Psoas muscle (tissue), 8 donors: ENCODE measurements around the gene NOX5. TPM values are rescaled to one million over a fixed set of nuclear protein-coding genes. Genes with fewer than 3 reads are reported as not detected.

Experiments
- ATAC-seq, 4 donors: fragments of 200-7000 bp; cut with Tn5 transposase; one replicate each; pipeline ENCODE4 v1.9.1; 2020; ENCODE audit warnings: moderate library complexity in 3 of 4, mild to moderate bottlenecking in 2 of 4
- DNase-seq, 2 donors: peaks; one replicate each; pipeline ENCODE4 v3.0.0-alpha.2; 2020
- H3K27ac ChIP-seq: fragments of 200-600 bp; one replicate; pipeline ENCODE4 v1.8.0; 2022
- H3K27me3 ChIP-seq, 3 donors: fragments of 200-600 bp in 1 of 3; one replicate each; pipeline versions ENCODE4 v1.6.1 to v1.8.0; 2013 to 2022; ENCODE audit warnings: low read length in 2 of 3, mild to moderate bottlenecking in 2 of 3, moderate library complexity in 1 of 3; ENCODE audit not compliant: insufficient read depth in 3 of 3
- H3K36me3 ChIP-seq, 2 donors: fragments of 200-600 bp in 1 of 2; one replicate each; pipeline versions ENCODE4 v1.6.1 to v1.8.0; 2013 to 2022; ENCODE audit warnings: low read depth in 1 of 2, mild to moderate bottlenecking in 1 of 2, moderate library complexity in 1 of 2; ENCODE audit not compliant: insufficient read depth in 1 of 2
- H3K4me1 ChIP-seq: fragments of 200-600 bp; one replicate; pipeline ENCODE4 v1.8.0; 2022
- H3K4me3 ChIP-seq: fragments of 200-600 bp; one replicate; pipeline ENCODE4 v1.8.0; 2022; ENCODE audit warnings: mild to moderate bottlenecking
- H3K9me3 ChIP-seq: fragments of 200-600 bp; one replicate; pipeline ENCODE4 v1.8.0; 2022
- WGBS, 3 donors: extraction: QIAGEN DNeasy Blood & Tissue Kit; methylation state at CpG; one replicate each; pipeline versions ENCODE4 v1.1.6 to v1.1.7; 2013; 5-methylcytosine and 5-hydroxymethylcytosine counted together
- intact Hi-C, 2 donors: fragments of 100-400 bp; cut with DNase I; formaldehyde crosslinking; loops; one replicate each; pipeline versions ENCODE4 v1.11.0 to v1.14.2; 2022
- polyA plus RNA-seq, 3 donors: library from polyadenylated mRNA; stranded (reverse); fragments of 200-250 nt; gene quantifications; one replicate each; pipeline ENCODE4 v1.2.3, GENCODE V29; 2013
- total RNA-seq, 4 donors: library from RNA; stranded (reverse); fragmentation: NEBNext Ultra II Directional in 2 of 4; extraction: Animal tissue kit (Norgen Biotek cat#: 25700) in 2 of 4; gene quantifications; one replicate each; pipeline versions ENCODE4 v1.2.1 to v1.2.4, GENCODE V29; 2021 to 2023
- TF ChIP-seq, protein P1 (sequence below): fragments of 200-600 bp; IDR thresholded peaks from one replicate; pipeline ENCODE4 v1.8.0; 2022; ENCODE audit warnings: antibody characterized with exemption
- donor health status: healthy with polysubstance abuse.
- donor health status: DM: no; HTN: no; CAD: no; lungs with moderate emphysema.
- donor health status: Bipolar disorder and iron deficiency.
- donor health status: healthy.
- donor health status: DM: yes; HTN: yes; CAD: no.
- donor health status: DM: no; HTN: no; CAD: no.
- donor health status: DM: no; HTN: no; CAD: no.
- donor health status: DM: yes; HTN: yes; CAD: no.

Gene NOX5
- total and polyA plus RNA-seq, 7 donors: 0.03 to 0.13 (median 0.04) TPM; not detected in 3

DNA sequence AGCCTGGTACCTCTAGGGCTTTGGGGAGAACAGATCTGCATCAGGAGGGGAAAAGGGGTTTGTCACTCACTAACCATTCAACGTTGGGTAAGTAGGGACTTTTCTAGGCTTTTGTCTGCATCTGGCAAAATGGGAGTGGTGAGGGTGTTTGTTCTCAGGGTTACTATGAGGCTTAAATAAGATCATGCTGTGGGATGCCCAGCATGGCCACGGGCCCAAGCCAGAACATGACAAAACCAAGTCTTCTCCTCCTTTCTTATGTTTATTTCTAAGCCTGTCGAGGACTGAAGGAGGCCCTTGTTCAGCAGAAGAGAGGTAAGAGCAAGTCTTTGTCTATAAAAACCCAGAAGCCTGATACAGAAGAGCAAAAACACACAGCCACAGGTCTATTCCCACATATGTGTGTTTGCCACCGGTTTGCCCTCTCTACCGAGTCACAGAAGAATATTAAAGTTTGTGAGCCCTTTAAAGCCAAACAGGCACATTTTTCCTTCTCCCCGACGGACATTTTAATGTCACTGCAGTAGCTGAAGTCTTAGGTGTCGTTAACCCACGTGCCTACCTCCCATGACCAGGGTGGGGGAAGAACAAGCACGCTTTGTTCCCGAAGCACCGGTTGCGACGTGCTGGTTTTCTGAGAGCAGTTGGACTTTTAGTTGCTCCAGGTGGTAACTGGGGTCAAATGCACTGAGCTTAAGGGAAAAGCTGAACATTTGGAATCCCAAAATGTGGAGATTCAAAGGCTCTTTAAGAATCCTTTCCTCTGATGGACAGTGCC lies 72.1 kb downstream of the NOX5 start:
- no peak for DNase-seq
- intact Hi-C loops: no loop called here
- no peak overlapping the region for H3K27ac ChIP-seq
- peaks cover 19% of the 10 kb centered on the region for H3K4me1 ChIP-seq
- no peaks in the 10 kb centered on the region for H3K27me3 ChIP-seq
- H3K36me3 ChIP-seq: no peaks in the 10 kb centered on the region
- H3K4me3 ChIP-seq: no peak overlapping the region
- H3K9me3 ChIP-seq: no peaks in the 10 kb centered on the region
- 71 to 81% (median 75%) methylated on average over 14 of the region's 14 CpGs for WGBS, 3 donors
- TF ChIP-seq, protein P1, sequence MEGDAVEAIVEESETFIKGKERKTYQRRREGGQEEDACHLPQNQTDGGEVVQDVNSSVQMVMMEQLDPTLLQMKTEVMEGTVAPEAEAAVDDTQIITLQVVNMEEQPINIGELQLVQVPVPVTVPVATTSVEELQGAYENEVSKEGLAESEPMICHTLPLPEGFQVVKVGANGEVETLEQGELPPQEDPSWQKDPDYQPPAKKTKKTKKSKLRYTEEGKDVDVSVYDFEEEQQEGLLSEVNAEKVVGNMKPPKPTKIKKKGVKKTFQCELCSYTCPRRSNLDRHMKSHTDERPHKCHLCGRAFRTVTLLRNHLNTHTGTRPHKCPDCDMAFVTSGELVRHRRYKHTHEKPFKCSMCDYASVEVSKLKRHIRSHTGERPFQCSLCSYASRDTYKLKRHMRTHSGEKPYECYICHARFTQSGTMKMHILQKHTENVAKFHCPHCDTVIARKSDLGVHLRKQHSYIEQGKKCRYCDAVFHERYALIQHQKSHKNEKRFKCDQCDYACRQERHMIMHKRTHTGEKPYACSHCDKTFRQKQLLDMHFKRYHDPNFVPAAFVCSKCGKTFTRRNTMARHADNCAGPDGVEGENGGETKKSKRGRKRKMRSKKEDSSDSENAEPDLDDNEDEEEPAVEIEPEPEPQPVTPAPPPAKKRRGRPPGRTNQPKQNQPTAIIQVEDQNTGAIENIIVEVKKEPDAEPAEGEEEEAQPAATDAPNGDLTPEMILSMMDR: no peak
- no peak for ATAC-seq

DNA sequence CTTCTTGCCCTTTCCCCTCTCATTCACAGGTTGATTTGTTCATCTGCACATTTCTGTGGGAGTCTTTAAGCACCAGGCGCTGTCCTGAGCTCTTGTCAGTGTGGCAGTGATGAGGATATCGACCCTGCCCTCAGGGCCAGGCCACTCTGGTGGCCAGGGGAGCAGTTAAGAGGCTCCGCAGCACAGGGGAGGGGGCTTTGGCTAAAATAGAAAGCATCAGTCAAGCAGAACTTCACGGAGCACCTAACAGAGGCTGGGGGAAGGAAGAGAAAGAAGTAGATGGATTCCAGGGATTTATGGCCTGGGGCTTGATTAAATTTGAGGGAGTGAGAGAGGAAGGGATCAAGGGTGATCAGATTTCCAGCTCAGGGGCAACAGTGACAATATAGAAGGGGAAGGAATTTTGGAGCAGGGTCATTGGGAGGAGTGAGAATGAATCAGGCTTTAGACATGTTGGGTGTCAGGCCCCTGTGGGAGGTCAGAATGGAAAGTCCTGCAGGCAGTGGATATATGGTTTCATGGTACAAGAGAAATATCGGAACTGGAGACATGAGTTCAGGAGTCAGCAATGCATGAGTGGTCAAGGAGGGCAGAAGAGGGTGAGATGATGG lies 73.0 kb downstream of the NOX5 start:
- no peaks in the 10 kb centered on the region for H3K9me3 ChIP-seq
- DNase-seq: no peak
- TF ChIP-seq, protein P1: no peak
- H3K4me3 ChIP-seq: no peak overlapping the region
- ATAC-seq: no peak
- intact Hi-C loops: no loop called here
- H3K36me3 ChIP-seq: no peaks in the 10 kb centered on the region
- H3K27me3 ChIP-seq: no peaks in the 10 kb centered on the region
- no peak overlapping the region for H3K27ac ChIP-seq
- H3K4me1 ChIP-seq: peaks cover 11% of the 10 kb centered on the region
- WGBS, 3 donors: 93 to 94% (median 94%) methylated on average over 5 of the region's 5 CpGs

GRCh38 chr15:69088300-69088965 lies 73.9 kb downstream of the NOX5 start:
- no peaks in the 10 kb centered on the region for H3K9me3 ChIP-seq
- peaks cover 5% of the 10 kb centered on the region for H3K4me1 ChIP-seq
- TF ChIP-seq, protein P1: no peak
- H3K27ac ChIP-seq: no peak overlapping the region
- intact Hi-C loops: no loop called here
- no peaks in the 10 kb centered on the region for H3K27me3 ChIP-seq
- ATAC-seq (no peak), DNase-seq (no peak)
- no peak overlapping the region for H3K4me3 ChIP-seq
- whole genome bisulfite sequencing, 3 donors: 65 to 73% (median 68%) methylated on average over 10 of the region's 10 CpGs
- no peaks in the 10 kb centered on the region for H3K36me3 ChIP-seq

DNA sequence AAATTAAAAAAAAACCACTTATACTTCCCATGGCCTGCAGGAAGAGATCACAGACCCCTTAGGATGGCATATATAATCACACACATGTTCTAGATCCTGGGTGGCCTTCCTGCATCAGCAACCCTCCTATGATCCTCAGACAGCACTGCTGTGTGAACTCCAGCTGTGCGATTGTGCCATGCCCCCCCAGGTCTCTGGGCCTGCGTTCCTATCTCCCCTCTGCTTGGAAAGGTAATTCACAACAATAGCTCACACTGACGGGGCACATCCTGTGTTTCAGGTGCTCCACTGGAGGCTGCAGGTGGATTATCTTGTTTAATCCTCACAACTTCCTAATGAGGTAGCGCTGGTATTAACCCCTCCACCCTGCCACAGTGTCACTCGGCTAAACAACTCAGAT lies 74.8 kb downstream of the NOX5 start:
- H3K27me3 ChIP-seq: no peaks in the 10 kb centered on the region
- no peaks in the 10 kb centered on the region for H3K4me1 ChIP-seq
- H3K36me3 ChIP-seq: no peaks in the 10 kb centered on the region
- H3K9me3 ChIP-seq: no peaks in the 10 kb centered on the region
- WGBS, 3 donors: 92 to 94% (median 94%) methylated on average over 5 of the region's 5 CpGs
- intact Hi-C loops: no loop called here
- H3K27ac ChIP-seq: no peak overlapping the region
- H3K4me3 ChIP-seq: no peak overlapping the region
- TF ChIP-seq, protein P1: no peak
- DNase-seq: no peak
- ATAC-seq: no peak
